ENCODE measurements around the gene MARK4. TPM values are rescaled to one million over a fixed set of nuclear protein-coding genes. Genes with fewer than 3 reads are reported as not detected.

Gene MARK4
- 10 to 100 TPM; 11.9 to 15.9 TPM for polyA plus RNA-seq

DNA sequence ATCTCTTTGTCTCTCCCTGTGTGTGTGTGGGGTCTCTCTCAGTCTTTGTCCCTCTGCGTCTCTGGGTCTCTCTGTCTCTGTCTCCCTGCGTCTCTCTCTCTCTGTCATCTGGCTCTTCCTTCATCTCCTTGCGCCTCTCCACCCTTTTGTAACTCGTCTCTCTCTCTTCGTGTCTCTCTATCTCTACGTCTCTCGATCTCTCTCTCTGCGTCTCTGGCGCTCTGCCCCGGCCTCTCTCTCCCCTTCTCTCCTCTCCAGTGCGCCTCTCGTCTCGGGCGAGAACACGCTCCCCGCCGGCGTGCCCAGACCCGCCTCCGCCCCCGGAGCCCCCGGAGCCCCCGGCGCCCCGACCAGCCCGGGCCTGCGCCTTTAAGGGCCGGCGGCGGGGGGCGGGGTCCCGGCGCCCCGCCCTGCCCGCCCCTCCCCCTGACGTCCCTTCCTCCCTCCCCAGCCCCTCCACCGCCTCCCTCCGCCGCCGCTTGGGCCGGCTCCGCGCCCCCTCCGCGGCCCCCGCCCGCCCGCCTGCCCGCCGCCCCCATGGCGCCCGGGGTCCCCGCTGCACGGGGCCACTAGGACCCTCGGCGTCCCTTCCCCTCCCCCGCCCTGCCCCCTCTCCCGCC, at the start of gene MARK4:
MARK4 (plus strand) TSS at position 440 of the 620 bp plus-strand sequence. CDS start 318 bp downstream, outside the sequence.
- H3K4me3 ChIP-seq (ENCODE audit: low read depth in 1 of 2, low read length in 2 of 2), result peak within 1 kb of the TSS; percentile 64 to 65
- H3K4me1 ChIP-seq (ENCODE audit: control insufficient read depth in 2 of 2, insufficient read depth in 2 of 2, low read length in 1 of 2), result peaks cover 0 to 14% of the 10 kb centered on the region in 2 donors
- H3K36me3 ChIP-seq (ENCODE audit: control insufficient read depth in 2 of 2, insufficient read depth in 2 of 2, low read length in 1 of 2), result peaks cover 0 to 4% of the 10 kb centered on the region in 2 donors
- WGBS, 2 donors, result 1% methylated on average over 32 to 51 of the region's 58 CpGs
- H3K27ac ChIP-seq (ENCODE audit: low read depth in 2 of 2, low read length in 1 of 2), result peak within 1 kb of the TSS; percentile 34 to 68
- H3K9me3 ChIP-seq (ENCODE audit: control insufficient read depth in 2 of 2, insufficient read depth in 1 of 2, low read depth in 1 of 2, low read length in 1 of 2), result no peaks in the 10 kb centered on the region
- no peaks in the 10 kb centered on the region for H3K27me3 ChIP-seq (ENCODE audit: control insufficient read depth in 1 of 2, insufficient read depth in 2 of 2, low read length in 2 of 2)

DNA sequence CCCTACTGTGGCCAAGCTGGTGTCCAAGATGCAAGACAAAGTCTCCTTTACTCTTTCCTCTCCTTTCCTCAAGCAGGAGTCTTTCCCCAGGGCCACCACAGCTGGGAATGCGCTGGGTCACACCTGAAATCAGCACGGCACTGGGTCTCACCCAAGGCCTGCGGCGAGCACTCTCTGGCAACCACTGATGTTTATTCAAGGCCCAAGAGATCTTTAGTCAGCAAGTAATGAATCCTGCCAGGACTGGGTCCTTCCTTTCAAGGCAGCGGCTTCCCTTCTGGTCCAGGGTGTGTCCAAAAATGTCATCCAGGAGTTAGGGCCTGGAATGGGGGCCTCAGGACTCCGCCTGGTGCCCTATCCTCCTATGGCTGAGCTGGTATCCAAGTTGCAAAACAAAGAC, 48.4 kb upstream of the MARK4 start:
- Histone ChIP-seq H3K36me3 (ENCODE audit: control insufficient read depth in 2 of 2, insufficient read depth in 2 of 2, low read length in 1 of 2) (no peaks in the 10 kb centered on the region), H3K27ac (ENCODE audit: low read depth in 2 of 2, low read length in 1 of 2) (peak overlapping the region in 1 of 2 donors; percentile 57), H3K4me1 (ENCODE audit: control insufficient read depth in 2 of 2, insufficient read depth in 2 of 2, low read length in 1 of 2) (peaks cover 0 to 7% of the 10 kb centered on the region in 2 donors), H3K4me3 (ENCODE audit: low read depth in 1 of 2, low read length in 2 of 2) (no peak overlapping the region), H3K9me3 (ENCODE audit: control insufficient read depth in 2 of 2, insufficient read depth in 1 of 2, low read depth in 1 of 2, low read length in 1 of 2) (no peaks in the 10 kb centered on the region), H3K27me3 (ENCODE audit: control insufficient read depth in 1 of 2, insufficient read depth in 2 of 2, low read length in 2 of 2) (no peaks in the 10 kb centered on the region)
- 46 to 52% methylated on average over 6 of the region's 6 CpGs for WGBS, 2 donors

DNA sequence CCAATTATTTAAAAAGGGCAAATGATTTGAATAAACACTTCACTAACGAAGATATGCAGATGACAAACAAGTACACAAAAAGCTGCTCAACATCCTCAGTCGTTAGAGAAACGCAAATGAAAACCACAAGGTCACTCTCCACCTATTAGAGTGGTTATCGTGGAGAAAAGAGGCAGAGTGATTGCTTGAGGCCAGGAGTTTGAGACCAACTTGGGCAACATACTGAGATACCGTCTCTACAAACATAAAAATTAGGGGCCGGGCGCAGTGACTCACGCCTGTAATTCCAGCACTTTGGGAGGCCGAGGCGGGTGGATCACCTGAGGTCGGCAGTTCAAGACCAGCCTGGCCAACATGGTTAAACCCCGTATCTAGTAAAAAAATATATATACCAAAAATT, 45.3 kb upstream of the MARK4 start:
- WGBS, 2 donors, result 83 to 89% methylated on average over 12 of the region's 12 CpGs
- Histone ChIP-seq H3K4me3 (ENCODE audit: low read depth in 1 of 2, low read length in 2 of 2) (no peak overlapping the region), H3K27ac (ENCODE audit: low read depth in 2 of 2, low read length in 1 of 2) (no peak overlapping the region), H3K4me1 (ENCODE audit: control insufficient read depth in 2 of 2, insufficient read depth in 2 of 2, low read length in 1 of 2) (peaks cover 0 to 7% of the 10 kb centered on the region in 2 donors), H3K36me3 (ENCODE audit: control insufficient read depth in 2 of 2, insufficient read depth in 2 of 2, low read length in 1 of 2) (no peaks in the 10 kb centered on the region), H3K9me3 (ENCODE audit: control insufficient read depth in 2 of 2, insufficient read depth in 1 of 2, low read depth in 1 of 2, low read length in 1 of 2) (no peaks in the 10 kb centered on the region), H3K27me3 (ENCODE audit: control insufficient read depth in 1 of 2, insufficient read depth in 2 of 2, low read length in 2 of 2) (no peaks in the 10 kb centered on the region)

DNA sequence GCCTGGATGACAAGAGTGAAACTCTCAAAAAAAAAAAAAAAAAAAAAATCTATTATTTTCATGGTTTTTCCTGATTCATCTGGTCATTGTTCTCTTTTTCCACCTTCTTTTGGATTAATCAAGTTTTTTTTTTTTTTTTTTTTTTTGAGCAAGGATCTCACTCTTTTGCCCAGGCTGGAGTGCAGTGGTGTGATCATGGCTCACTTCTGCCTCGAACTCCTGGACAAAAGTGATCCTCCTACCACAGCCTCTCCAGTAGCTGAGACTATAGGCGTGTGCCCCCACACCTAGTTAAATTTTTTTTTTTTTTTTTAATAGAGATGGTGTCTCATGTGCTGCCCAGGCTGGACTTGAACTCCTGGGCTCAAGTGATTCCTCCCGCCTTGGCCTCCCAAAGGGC, 44.7 kb upstream of the MARK4 start:
- H3K27me3 ChIP-seq (ENCODE audit: control insufficient read depth in 1 of 2, insufficient read depth in 2 of 2, low read length in 2 of 2), result no peaks in the 10 kb centered on the region
- no peak overlapping the region for H3K27ac ChIP-seq (ENCODE audit: low read depth in 2 of 2, low read length in 1 of 2)
- no peaks in the 10 kb centered on the region for H3K9me3 ChIP-seq (ENCODE audit: control insufficient read depth in 2 of 2, insufficient read depth in 1 of 2, low read depth in 1 of 2, low read length in 1 of 2)
- no peaks in the 10 kb centered on the region for H3K36me3 ChIP-seq (ENCODE audit: control insufficient read depth in 2 of 2, insufficient read depth in 2 of 2, low read length in 1 of 2)
- H3K4me1 ChIP-seq (ENCODE audit: control insufficient read depth in 2 of 2, insufficient read depth in 2 of 2, low read length in 1 of 2), result peaks cover 0 to 7% of the 10 kb centered on the region in 2 donors
- H3K4me3 ChIP-seq (ENCODE audit: low read depth in 1 of 2, low read length in 2 of 2), result no peak overlapping the region
- 89 to 91% methylated on average over 3 of the region's 3 CpGs for WGBS, 2 donors

GRCh38 chr19:45211751-45212381, 39.2 kb upstream of the MARK4 start:
- Histone ChIP-seq H3K4me3 (ENCODE audit: low read depth in 1 of 2, low read length in 2 of 2) (no peak overlapping the region), H3K27ac (ENCODE audit: low read depth in 2 of 2, low read length in 1 of 2) (no peak overlapping the region), H3K9me3 (ENCODE audit: control insufficient read depth in 2 of 2, insufficient read depth in 1 of 2, low read depth in 1 of 2, low read length in 1 of 2) (no peaks in the 10 kb centered on the region), H3K4me1 (ENCODE audit: control insufficient read depth in 2 of 2, insufficient read depth in 2 of 2, low read length in 1 of 2) (peaks cover 3 to 7% of the 10 kb centered on the region in 2 donors), H3K36me3 (ENCODE audit: control insufficient read depth in 2 of 2, insufficient read depth in 2 of 2, low read length in 1 of 2) (no peaks in the 10 kb centered on the region), H3K27me3 (ENCODE audit: control insufficient read depth in 1 of 2, insufficient read depth in 2 of 2, low read length in 2 of 2) (no peaks in the 10 kb centered on the region)
- WGBS, 2 donors, result 20 to 21% methylated on average over 17 of the region's 17 CpGs

DNA sequence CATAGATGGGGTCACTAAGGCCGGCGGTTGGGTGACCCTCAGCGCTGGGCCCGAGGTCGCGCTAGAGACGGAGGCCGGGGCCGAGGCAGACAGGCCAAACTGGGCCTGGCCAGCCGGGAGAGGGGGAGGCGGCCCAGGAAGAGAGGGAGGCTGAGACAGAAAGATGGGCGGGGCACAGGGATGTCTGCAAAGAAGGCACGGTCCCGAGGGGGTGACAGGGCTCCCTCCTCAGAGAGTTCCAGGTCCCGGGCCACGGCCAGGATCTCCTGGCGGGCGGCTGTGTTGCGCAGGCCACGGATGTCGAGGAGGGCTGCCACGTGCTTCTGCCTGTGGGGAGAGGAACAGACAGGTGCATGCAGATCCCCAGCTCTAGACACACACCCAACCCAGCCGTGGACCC, 38.0 kb upstream of the MARK4 start:
- peak overlapping the region in 1 of 2 donors; percentile 8 for H3K27ac ChIP-seq (ENCODE audit: low read depth in 2 of 2, low read length in 1 of 2)

GRCh38 chr19:45215391-45216191, 35.5 kb upstream of the MARK4 start:
- WGBS, 2 donors, result 8 to 20% methylated on average over 35 of the region's 35 CpGs
- Histone ChIP-seq H3K36me3 (ENCODE audit: control insufficient read depth in 2 of 2, insufficient read depth in 2 of 2, low read length in 1 of 2) (no peaks in the 10 kb centered on the region), H3K4me3 (ENCODE audit: low read depth in 1 of 2, low read length in 2 of 2) (no peak overlapping the region), H3K4me1 (ENCODE audit: control insufficient read depth in 2 of 2, insufficient read depth in 2 of 2, low read length in 1 of 2) (peaks cover 3 to 7% of the 10 kb centered on the region in 2 donors), H3K9me3 (ENCODE audit: control insufficient read depth in 2 of 2, insufficient read depth in 1 of 2, low read depth in 1 of 2, low read length in 1 of 2) (no peaks in the 10 kb centered on the region), H3K27ac (ENCODE audit: low read depth in 2 of 2, low read length in 1 of 2) (no peak overlapping the region), H3K27me3 (ENCODE audit: control insufficient read depth in 1 of 2, insufficient read depth in 2 of 2, low read length in 2 of 2) (no peaks in the 10 kb centered on the region)

More for the DNA sequence above, 38.0 kb upstream of the MARK4 start:
- Histone ChIP-seq H3K9me3 (ENCODE audit: control insufficient read depth in 2 of 2, insufficient read depth in 1 of 2, low read depth in 1 of 2, low read length in 1 of 2) (no peaks in the 10 kb centered on the region), H3K36me3 (ENCODE audit: control insufficient read depth in 2 of 2, insufficient read depth in 2 of 2, low read length in 1 of 2) (no peaks in the 10 kb centered on the region), H3K27me3 (ENCODE audit: control insufficient read depth in 1 of 2, insufficient read depth in 2 of 2, low read length in 2 of 2) (no peaks in the 10 kb centered on the region), H3K4me1 (ENCODE audit: control insufficient read depth in 2 of 2, insufficient read depth in 2 of 2, low read length in 1 of 2) (peaks cover 3 to 7% of the 10 kb centered on the region in 2 donors), H3K4me3 (ENCODE audit: low read depth in 1 of 2, low read length in 2 of 2) (no peak overlapping the region)
- WGBS, 2 donors, result 80 to 84% methylated on average over 23 of the region's 23 CpGs

DNA sequence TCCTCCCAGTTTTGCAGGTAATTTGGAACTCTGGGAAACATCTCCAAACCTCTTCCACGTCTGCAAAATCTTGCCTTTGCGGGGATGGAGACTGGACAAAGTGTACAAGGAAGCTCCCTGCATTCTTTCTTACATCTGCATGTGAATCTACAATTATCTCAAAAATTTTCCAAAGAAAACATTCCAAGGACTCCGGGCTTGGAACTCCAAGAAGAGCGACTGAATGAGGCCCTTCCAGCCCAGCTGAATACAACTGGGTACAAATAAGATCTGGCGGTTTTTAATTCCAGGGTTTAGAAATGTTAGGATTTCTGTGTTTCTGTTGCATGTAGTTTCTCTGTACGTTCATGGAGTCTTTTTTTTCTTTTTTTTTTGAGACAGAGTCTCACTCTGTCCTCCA, 34.4 kb upstream of the MARK4 start:
- Histone ChIP-seq H3K36me3 (ENCODE audit: control insufficient read depth in 2 of 2, insufficient read depth in 2 of 2, low read length in 1 of 2) (no peaks in the 10 kb centered on the region), H3K27ac (ENCODE audit: low read depth in 2 of 2, low read length in 1 of 2) (no peak overlapping the region), H3K4me3 (ENCODE audit: low read depth in 1 of 2, low read length in 2 of 2) (no peak overlapping the region), H3K4me1 (ENCODE audit: control insufficient read depth in 2 of 2, insufficient read depth in 2 of 2, low read length in 1 of 2) (peaks cover 3 to 7% of the 10 kb centered on the region in 2 donors), H3K27me3 (ENCODE audit: control insufficient read depth in 1 of 2, insufficient read depth in 2 of 2, low read length in 2 of 2) (no peaks in the 10 kb centered on the region), H3K9me3 (ENCODE audit: control insufficient read depth in 2 of 2, insufficient read depth in 1 of 2, low read depth in 1 of 2, low read length in 1 of 2) (no peaks in the 10 kb centered on the region)
- 65 to 72% methylated on average over 6 of the region's 6 CpGs for WGBS, 2 donors

GRCh38 chr19:45217193-45217956, 33.7 kb upstream of the MARK4 start:
- 24 to 40% methylated on average over 28 to 46 of the region's 46 CpGs for WGBS, 2 donors
- Histone ChIP-seq H3K36me3 (ENCODE audit: control insufficient read depth in 2 of 2, insufficient read depth in 2 of 2, low read length in 1 of 2) (no peaks in the 10 kb centered on the region), H3K27me3 (ENCODE audit: control insufficient read depth in 1 of 2, insufficient read depth in 2 of 2, low read length in 2 of 2) (no peaks in the 10 kb centered on the region), H3K4me1 (ENCODE audit: control insufficient read depth in 2 of 2, insufficient read depth in 2 of 2, low read length in 1 of 2) (peaks cover 0 to 7% of the 10 kb centered on the region in 2 donors), H3K27ac (ENCODE audit: low read depth in 2 of 2, low read length in 1 of 2) (no peak overlapping the region), H3K4me3 (ENCODE audit: low read depth in 1 of 2, low read length in 2 of 2) (no peak overlapping the region), H3K9me3 (ENCODE audit: control insufficient read depth in 2 of 2, insufficient read depth in 1 of 2, low read depth in 1 of 2, low read length in 1 of 2) (no peaks in the 10 kb centered on the region)

Data from esophagus (tissue), 2 donors.